Small intestine (tissue), 7 donors: ENCODE measurements around the gene NSA2. TPM values are rescaled to one million over a fixed set of nuclear protein-coding genes. Genes with fewer than 3 reads are reported as not detected.

Experiments
- DNase-seq, 2 donors: peaks; one replicate each; pipeline versions ENCODE4 v3.0.0 to v3.0.0-alpha.2; 2013
- FAIRE-seq: peaks from 2 replicates; lab custom pipeline; 2012; peaks lifted over from hg19 to GRCh38; lab: Jason Lieb, UNC
- H3K27ac ChIP-seq, 3 donors: one replicate each; pipeline ENCODE4 v1.5.1; 2013; ENCODE audit warnings: low read length in 2 of 3, mild to moderate bottlenecking in 2 of 3, control low read depth in 1 of 3, inconsistent platforms in 1 of 3, low read depth in 1 of 3, moderate library complexity in 1 of 3
- H3K27me3 ChIP-seq, 3 donors: one replicate each; pipeline ENCODE4 v1.6.1; 2013; ENCODE audit warnings: low read length in 3 of 3, inconsistent platforms in 1 of 3; ENCODE audit not compliant: control insufficient read depth in 3 of 3, insufficient read depth in 3 of 3
- H3K36me3 ChIP-seq, 3 donors: one replicate each; pipeline ENCODE4 v1.6.1; 2013; ENCODE audit warnings: low read length in 3 of 3, inconsistent platforms in 1 of 3, low read depth in 1 of 3, mild to moderate bottlenecking in 1 of 3, moderate library complexity in 1 of 3; ENCODE audit not compliant: control insufficient read depth in 3 of 3, insufficient read depth in 2 of 3
- H3K4me1 ChIP-seq, 3 donors: one replicate each; pipeline ENCODE4 v1.6.1; 2013; ENCODE audit warnings: low read length in 2 of 3, inconsistent platforms in 1 of 3, low read depth in 1 of 3, mild to moderate bottlenecking in 1 of 3, moderate library complexity in 1 of 3; ENCODE audit not compliant: control insufficient read depth in 3 of 3, insufficient read depth in 2 of 3
- H3K4me3 ChIP-seq, 3 donors: one replicate each; pipeline ENCODE4 v1.5.1; 2013; ENCODE audit warnings: low read length in 3 of 3, control low read depth in 1 of 3, inconsistent platforms in 1 of 3, low read depth in 1 of 3, mild to moderate bottlenecking in 1 of 3, moderate library complexity in 1 of 3
- H3K9me3 ChIP-seq, 2 donors: one replicate each; pipeline ENCODE4 v1.6.1; 2013; ENCODE audit warnings: low read depth in 1 of 2, low read length in 1 of 2; ENCODE audit not compliant: control insufficient read depth in 2 of 2, insufficient read depth in 1 of 2
- WGBS, 3 donors: extraction: QIAGEN DNeasy Blood & Tissue Kit; methylation state at CpG; one replicate each; pipeline ENCODE4 v1.1.7; 2013; 5-methylcytosine and 5-hydroxymethylcytosine counted together
- polyA plus RNA-seq, 4 donors: library from polyadenylated mRNA; stranded (reverse) in 3 of 4; unstranded in 1 of 4; fragments of 200-250 nt in 3 of 4; fragments of 120-200 nt in 1 of 4; gene quantifications; one replicate each; pipeline versions ENCODE4 v1.2.1 to v1.2.3, GENCODE V29; 2013
- donor health status: healthy with polysubstance abuse.
- donor health status: control.
- donor health status: control.
- donor health status: Bipolar disorder and iron deficiency.
- donor health status: healthy.

NSA2 gene
- polyA plus RNA-seq, 4 donors = 79.8 to 177 (median 128) TPM

- Histone ChIP-seq H3K36me3 (peaks cover 3 to 8% (median 6%) of the 10 kb centered on the region in 3 donors), H3K4me1 (peaks cover 0 to 9% (median 9%) of the 10 kb centered on the region in 3 donors)
- FAIRE-seq = no peak
Measured at GRCh38 chr5:74761241-74761640, 5.8 kb upstream of the NSA2 start.

DNA sequence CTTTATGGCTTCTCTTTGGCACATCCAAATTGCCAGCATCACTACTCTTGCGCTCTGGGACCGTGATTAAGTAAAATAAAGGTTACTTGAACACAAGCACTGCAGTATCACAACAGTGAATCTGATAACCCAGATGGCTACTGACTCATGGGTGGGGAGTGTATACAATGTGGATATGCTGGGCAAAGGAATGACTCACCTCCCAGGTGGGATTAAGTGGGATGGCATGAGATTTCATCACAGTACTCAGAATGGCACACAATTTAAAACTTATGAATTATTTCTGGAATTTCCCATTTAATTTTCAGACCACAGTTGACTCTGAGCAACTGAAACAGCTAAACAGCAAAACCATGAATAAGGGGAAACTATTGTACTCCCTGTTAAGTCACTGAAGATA lies 4.5 kb upstream of the NSA2 start:
- 77 to 95% (median 93%) methylated on average over 2 of the region's 2 CpGs for WGBS, 3 donors
- H3K9me3 ChIP-seq = no peaks in the 10 kb centered on the region
- H3K27ac ChIP-seq = no peak overlapping the region
- DNase-seq (no peak), FAIRE-seq (no peak)
- no peaks in the 10 kb centered on the region for H3K27me3 ChIP-seq
- no peak overlapping the region for H3K4me3 ChIP-seq
- peaks cover 0 to 9% (median 9%) of the 10 kb centered on the region in 3 donors for H3K4me1 ChIP-seq
- H3K36me3 ChIP-seq = peaks cover under 1 to 4% (median 4%) of the 10 kb centered on the region in 3 donors

More at GRCh38 chr5:74761241-74761640, 5.8 kb upstream of the NSA2 start:
- no peaks in the 10 kb centered on the region for H3K27me3 ChIP-seq
- H3K9me3 ChIP-seq = peaks cover 0 to 4% of the 10 kb centered on the region in 2 donors
- 76 to 82% (median 80%) methylated on average over 1 of the region's 1 CpG for WGBS, 3 donors
- no peak for DNase-seq
- no peak overlapping the region for H3K4me3 ChIP-seq
- no peak overlapping the region for H3K27ac ChIP-seq

DNA sequence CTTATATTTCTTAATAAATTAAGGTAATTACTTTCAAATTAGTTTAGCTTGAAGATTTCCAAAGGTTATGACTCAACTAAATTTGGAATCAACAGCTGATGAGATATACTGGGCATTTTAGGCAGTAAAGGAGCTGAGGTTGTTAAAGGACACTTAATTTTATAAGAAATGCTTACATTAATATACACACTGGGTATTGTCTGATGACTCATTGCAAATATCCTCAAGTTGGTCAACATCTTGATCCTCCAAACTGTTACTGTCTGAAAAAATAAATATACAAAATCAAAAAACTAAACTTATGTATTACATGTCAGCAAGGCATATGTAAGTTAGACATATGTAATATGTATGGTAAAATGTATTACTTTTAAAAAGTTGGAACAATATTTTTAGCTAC lies 3.5 kb upstream of the NSA2 start:
- H3K27ac ChIP-seq = no peak overlapping the region
- H3K4me3 ChIP-seq = no peak overlapping the region
- DNase-seq (no peak), FAIRE-seq (peak; percentile 10)
- no peaks in the 10 kb centered on the region for H3K9me3 ChIP-seq
- peaks cover 4 to 16% (median 12%) of the 10 kb centered on the region in 3 donors for H3K4me1 ChIP-seq
- H3K36me3 ChIP-seq = peaks cover 0 to under 1% (median 0%) of the 10 kb centered on the region in 3 donors
- H3K27me3 ChIP-seq = no peaks in the 10 kb centered on the region

DNA sequence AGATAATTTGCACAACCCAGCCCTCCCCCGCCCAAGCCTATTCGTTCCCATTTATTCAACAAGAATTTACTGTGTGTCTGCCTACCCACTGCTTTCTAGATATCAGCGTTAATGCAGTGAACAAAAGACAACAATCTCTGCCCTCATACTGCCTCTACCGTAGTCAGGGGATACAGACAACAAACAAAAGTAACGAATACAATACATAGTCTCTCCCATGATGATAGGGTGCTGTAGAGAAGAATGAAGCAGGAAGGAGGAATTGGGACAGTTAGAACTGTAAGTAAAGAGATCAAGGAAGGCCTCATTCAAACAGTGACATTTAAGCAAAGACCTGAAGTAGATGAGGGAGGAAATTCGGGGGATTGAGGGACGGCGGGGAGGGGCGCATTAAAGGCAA lies 1.8 kb upstream of the NSA2 start:
- Histone ChIP-seq H3K9me3 (no peaks in the 10 kb centered on the region), H3K36me3 (peaks cover 0 to 4% (median 2%) of the 10 kb centered on the region in 3 donors), H3K4me3 (no peak overlapping the region), H3K27me3 (no peaks in the 10 kb centered on the region), H3K4me1 (peaks cover 4 to 16% (median 12%) of the 10 kb centered on the region in 3 donors), H3K27ac (no peak overlapping the region)
- DNase-seq (peak; percentile 30 to 40), FAIRE-seq (no peak)
- 47 to 69% (median 65%) methylated on average over 9 of the region's 9 CpGs for WGBS, 3 donors

- Histone ChIP-seq H3K4me3 (peak overlapping the region; percentile 28 to 86 (median 68)), H3K27me3 (no peaks in the 10 kb centered on the region), H3K27ac (no peak overlapping the region), H3K9me3 (no peaks in the 10 kb centered on the region), H3K36me3 (peaks cover 0 to 6% (median 2%) of the 10 kb centered on the region in 3 donors), H3K4me1 (peaks cover 4 to 16% (median 12%) of the 10 kb centered on the region in 3 donors)
- DNase-seq (no peak), FAIRE-seq (no peak)
- 59 to 76% (median 66%) methylated on average over 27 of the region's 27 CpGs for WGBS, 3 donors
Measured at GRCh38 chr5:74765929-74766328, 1.1 kb upstream of the NSA2 start.

DNA sequence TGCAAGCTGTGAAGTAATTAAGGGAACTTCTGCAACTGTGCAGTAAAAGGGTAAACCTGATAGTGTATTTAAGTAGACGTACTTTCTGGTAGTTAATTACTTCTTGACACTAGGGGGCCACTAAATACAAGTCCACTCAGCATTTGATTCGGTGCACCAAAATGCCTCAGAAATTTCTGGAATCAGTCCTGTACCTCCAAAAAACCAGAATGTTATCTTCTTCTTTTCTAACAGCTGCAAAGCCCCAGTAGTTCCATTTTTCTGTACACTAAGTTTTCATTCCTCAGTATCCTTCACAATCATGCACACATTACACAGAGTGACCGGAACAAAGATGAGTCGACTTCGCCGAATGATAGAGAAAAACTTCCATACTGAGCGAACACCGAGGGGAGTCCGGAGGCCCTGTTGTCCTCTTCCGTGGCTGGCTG lies 616 bp upstream of the NSA2 start:
- peaks cover 0 to 10% (median 2%) of the 10 kb centered on the region in 3 donors for H3K36me3 ChIP-seq
- 0 to 1% (median 0%) methylated on average over 10 of the region's 10 CpGs for WGBS, 3 donors
- H3K4me3 ChIP-seq = peak overlapping the region; percentile 68 to 86 (median 78)
- DNase-seq (peak; percentile 48 to 59), FAIRE-seq (no peak)
- H3K27ac ChIP-seq = peak overlapping the region in 2 of 3 donors; percentile 58 to 93
- peaks cover 4 to 16% (median 12%) of the 10 kb centered on the region in 3 donors for H3K4me1 ChIP-seq
- H3K9me3 ChIP-seq = no peaks in the 10 kb centered on the region
- no peaks in the 10 kb centered on the region for H3K27me3 ChIP-seq

GRCh38 chr5:74767579-74767913 lies 497 bp downstream of the NSA2 start:
- FAIRE-seq (no peak), DNase-seq (peak; percentile 50 to 81)
- H3K27ac ChIP-seq = peak overlapping the region in 2 of 3 donors; percentile 72 to 93

DNA sequence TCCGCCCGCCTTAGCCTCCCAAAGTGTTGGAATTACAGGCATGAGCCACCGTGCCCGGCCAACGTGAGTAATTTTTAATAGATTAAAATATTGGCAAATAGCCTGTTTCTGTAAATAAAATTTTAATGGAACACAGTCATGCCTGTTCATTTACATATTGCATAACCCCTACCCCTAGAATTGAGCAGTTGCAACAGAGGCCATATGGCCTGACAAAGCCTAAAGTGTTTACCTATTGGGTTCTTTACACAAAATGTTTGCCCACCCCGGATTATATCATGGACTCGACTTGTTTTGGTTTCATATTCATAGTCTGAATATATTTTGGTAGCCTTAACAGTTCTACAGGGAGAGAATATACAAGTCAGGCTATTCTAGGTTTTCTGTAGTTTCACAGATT lies 5.3 kb downstream of the NSA2 start:
- 80 to 89% (median 87%) methylated on average over 7 of the region's 7 CpGs for WGBS, 3 donors
- peaks cover 7 to 35% (median 13%) of the 10 kb centered on the region in 3 donors for H3K36me3 ChIP-seq
- DNase-seq (no peak), FAIRE-seq (no peak)
- H3K4me1 ChIP-seq = peaks cover 3 to 7% (median 4%) of the 10 kb centered on the region in 3 donors
- H3K27me3 ChIP-seq = no peaks in the 10 kb centered on the region
- no peaks in the 10 kb centered on the region for H3K9me3 ChIP-seq
- H3K27ac ChIP-seq = no peak overlapping the region
- no peak overlapping the region for H3K4me3 ChIP-seq

More at GRCh38 chr5:74767579-74767913, 497 bp downstream of the NSA2 start:
- WGBS, 3 donors = 0 to 2% (median 0%) methylated on average over 9 of the region's 9 CpGs
- peaks cover 4 to 16% (median 12%) of the 10 kb centered on the region in 3 donors for H3K4me1 ChIP-seq
- H3K9me3 ChIP-seq = no peaks in the 10 kb centered on the region
- peak overlapping the region; percentile 68 to 86 (median 78) for H3K4me3 ChIP-seq
- peaks cover 1 to 16% (median 4%) of the 10 kb centered on the region in 3 donors for H3K36me3 ChIP-seq
- H3K27me3 ChIP-seq = no peaks in the 10 kb centered on the region

DNA sequence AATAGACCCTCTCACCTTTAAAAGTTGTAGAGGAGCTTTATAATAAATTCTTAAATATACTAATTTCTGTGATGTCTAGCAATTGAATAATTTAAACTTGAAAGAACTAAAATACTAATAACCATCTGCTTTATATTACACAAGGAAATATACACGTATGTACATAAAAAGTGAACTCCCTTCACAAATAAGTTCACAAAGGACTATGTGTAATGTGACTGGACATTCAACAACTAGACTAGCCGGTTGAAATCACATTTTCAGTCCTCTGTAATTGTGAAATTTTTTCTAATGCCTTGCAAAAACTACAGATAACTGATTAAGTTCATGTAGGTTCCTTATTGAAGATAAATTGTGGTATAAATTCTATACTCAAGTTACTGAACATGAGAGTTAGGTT lies 11.6 kb downstream of the NSA2 start:
- Histone ChIP-seq H3K27ac (no peak overlapping the region), H3K9me3 (no peaks in the 10 kb centered on the region), H3K36me3 (peaks cover 3 to 15% (median 9%) of the 10 kb centered on the region in 3 donors), H3K27me3 (no peaks in the 10 kb centered on the region), H3K4me1 (no peaks in the 10 kb centered on the region), H3K4me3 (no peak overlapping the region)
- FAIRE-seq = no peak
- WGBS, 3 donors = 77 to 84% (median 81%) methylated on average over 2 of the region's 2 CpGs
- peak in 1 of 2 donors; percentile 7 for DNase-seq
